Measurements from ENCODE around the gene CNOT8. TPM values are rescaled to one million over a fixed set of nuclear protein-coding genes. Genes with fewer than 3 reads are reported as not detected.
A peak's percentile ranks its signal among the peaks of the same experiment; 100 is the strongest.
"Not testable (repeated sequence)": the region's sequence is repeated elsewhere in the genome, so short reads cannot be mapped to it uniquely, and the experiment has no call there.

Gene CNOT8
- total RNA-seq, 4 donors from 2014 or later: 47.8 to 92.9 (median 65.4) TPM

DNA sequence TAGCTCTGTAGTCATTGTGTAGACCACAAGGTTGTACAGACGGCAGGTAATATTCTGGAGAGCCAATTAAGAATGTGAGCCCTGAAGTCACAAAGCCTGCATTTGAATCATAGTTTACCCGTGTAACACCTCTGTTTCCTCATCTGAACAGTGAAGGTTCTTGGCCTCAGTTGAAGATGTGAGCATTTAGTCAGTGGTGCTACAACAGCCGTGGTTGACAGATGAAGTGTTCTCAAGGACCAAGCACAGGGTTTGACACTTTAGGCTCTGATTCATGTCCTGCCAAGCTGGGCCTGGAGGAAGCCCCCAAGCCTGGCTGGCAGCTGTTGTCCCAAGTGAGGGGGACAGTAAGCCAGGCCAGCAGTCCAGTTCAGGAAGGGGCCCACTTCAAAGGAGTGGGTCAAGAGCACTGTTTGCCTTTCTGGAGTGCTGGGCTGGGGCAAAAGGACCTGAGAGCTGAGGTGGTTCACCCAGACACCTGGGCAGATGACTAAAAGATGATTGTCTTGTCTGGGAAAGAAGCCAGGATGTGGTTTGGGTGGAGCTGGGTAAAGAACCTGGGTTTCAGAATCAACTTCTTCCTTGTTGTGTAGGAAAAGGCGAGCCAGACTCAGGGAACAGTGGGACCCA, 28.7 kb upstream of the CNOT8 start:
- DNase-seq (ENCODE audit: low spot score in 2 of 2): peak in 1 of 2 donors; percentile 50

DNA sequence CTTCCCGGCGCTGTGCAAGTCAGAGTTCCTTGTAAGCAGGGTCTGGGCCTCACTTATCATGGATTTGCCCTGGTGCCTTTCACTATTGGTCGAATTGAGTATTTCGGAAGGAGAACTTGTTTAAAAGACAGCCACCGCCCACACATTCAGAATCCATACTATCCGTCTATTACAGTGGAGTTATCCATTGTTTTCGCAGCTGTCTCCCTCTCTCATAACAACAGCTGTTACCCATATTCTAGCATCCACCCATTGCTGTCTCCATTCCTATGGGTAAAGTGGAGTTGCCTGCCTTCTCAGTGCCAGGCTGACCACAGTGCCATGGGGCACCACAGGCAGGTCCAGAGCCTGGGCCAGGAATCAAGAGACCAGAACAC, 28.2 kb upstream of the CNOT8 start:
- WGBS, 2 donors: 58 to 61% methylated on average over 7 of the region's 7 CpGs
- H3K4me3 ChIP-seq (ENCODE audit: low read depth, poor library complexity, severe bottlenecking): no peak overlapping the region
- no peak for TF ChIP-seq POLR2A (IDR thresholded peaks at IDR 0.05)
- TF ChIP-seq, protein P1, sequence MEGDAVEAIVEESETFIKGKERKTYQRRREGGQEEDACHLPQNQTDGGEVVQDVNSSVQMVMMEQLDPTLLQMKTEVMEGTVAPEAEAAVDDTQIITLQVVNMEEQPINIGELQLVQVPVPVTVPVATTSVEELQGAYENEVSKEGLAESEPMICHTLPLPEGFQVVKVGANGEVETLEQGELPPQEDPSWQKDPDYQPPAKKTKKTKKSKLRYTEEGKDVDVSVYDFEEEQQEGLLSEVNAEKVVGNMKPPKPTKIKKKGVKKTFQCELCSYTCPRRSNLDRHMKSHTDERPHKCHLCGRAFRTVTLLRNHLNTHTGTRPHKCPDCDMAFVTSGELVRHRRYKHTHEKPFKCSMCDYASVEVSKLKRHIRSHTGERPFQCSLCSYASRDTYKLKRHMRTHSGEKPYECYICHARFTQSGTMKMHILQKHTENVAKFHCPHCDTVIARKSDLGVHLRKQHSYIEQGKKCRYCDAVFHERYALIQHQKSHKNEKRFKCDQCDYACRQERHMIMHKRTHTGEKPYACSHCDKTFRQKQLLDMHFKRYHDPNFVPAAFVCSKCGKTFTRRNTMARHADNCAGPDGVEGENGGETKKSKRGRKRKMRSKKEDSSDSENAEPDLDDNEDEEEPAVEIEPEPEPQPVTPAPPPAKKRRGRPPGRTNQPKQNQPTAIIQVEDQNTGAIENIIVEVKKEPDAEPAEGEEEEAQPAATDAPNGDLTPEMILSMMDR (IDR thresholded peaks at IDR 0.05): no peak
- DNase-seq (ENCODE audit: low spot score in 2 of 2): no peak
- intact Hi-C loops (cut with DNase I; ENCODE audit: low total_unique reads): no loop called here

More for the DNA sequence above, 28.7 kb upstream of the CNOT8 start:
- intact Hi-C loops (cut with DNase I; ENCODE audit: low total_unique reads): no loop called here
- WGBS, 2 donors: 57 to 69% methylated on average over 4 of the region's 4 CpGs
- H3K4me3 ChIP-seq (ENCODE audit: low read depth, poor library complexity, severe bottlenecking): no peak overlapping the region
- TF ChIP-seq POLR2A (IDR thresholded peaks at IDR 0.05): no peak
- TF ChIP-seq, protein P1 (IDR thresholded peaks at IDR 0.05): no peak

DNA sequence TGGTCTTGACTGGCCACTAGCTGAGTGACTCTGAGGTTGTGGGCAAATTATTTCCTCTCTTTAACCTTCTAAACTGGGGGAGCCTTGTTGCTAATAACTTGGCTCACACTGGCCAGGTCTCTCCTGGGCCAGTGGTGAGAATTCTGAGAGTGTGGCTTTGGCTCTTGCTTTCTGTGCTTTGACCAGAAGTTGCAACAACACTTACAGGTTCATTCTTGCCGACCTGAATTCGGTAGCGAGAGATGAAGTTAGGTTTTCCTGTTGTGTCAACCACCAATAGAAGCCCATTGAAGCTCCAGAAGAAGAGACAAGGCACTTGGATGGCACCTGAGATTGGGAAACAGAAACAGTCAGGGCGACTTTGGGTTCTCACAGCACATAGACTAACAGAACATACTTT, 27.8 kb upstream of the CNOT8 start:
- no peak for TF ChIP-seq POLR2A (IDR thresholded peaks at IDR 0.05)
- TF ChIP-seq, protein P1 (IDR thresholded peaks at IDR 0.05): no peak
- intact Hi-C loops (cut with DNase I; ENCODE audit: low total_unique reads): no loop called here
- H3K4me3 ChIP-seq (ENCODE audit: low read depth, poor library complexity, severe bottlenecking): no peak overlapping the region
- no peak for DNase-seq (ENCODE audit: low spot score in 2 of 2)
- WGBS, 2 donors: 85 to 88% methylated on average over 4 of the region's 4 CpGs

DNA sequence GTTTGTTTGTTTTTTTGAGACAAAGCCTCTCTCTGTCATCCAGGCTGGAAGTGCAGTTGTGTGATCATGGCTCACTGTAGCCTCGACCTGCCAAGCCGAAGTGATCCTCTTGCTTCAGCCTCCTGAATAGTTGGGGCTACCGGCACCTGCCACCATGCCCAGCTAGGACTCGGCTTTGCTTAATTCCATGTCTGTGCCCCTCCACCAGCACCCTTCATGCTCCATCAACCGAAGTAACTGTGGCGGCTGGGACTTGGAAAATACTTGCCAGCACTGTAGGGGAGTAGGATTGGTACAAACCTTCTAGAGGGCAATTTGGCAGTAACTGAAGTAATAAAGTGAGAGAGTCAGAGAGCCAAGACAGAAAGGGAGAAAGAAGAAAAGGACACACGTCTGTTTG, 27.0 kb upstream of the CNOT8 start:
- DNase-seq (ENCODE audit: low spot score in 2 of 2): no peak
- intact Hi-C loops (cut with DNase I; ENCODE audit: low total_unique reads): no loop called here
- no peak overlapping the region for H3K4me3 ChIP-seq (ENCODE audit: low read depth, poor library complexity, severe bottlenecking)
- TF ChIP-seq, protein P1 (IDR thresholded peaks at IDR 0.05): no peak
- no peak for TF ChIP-seq POLR2A (IDR thresholded peaks at IDR 0.05)
- 89 to 91% methylated on average over 7 of the region's 7 CpGs for WGBS, 2 donors

DNA sequence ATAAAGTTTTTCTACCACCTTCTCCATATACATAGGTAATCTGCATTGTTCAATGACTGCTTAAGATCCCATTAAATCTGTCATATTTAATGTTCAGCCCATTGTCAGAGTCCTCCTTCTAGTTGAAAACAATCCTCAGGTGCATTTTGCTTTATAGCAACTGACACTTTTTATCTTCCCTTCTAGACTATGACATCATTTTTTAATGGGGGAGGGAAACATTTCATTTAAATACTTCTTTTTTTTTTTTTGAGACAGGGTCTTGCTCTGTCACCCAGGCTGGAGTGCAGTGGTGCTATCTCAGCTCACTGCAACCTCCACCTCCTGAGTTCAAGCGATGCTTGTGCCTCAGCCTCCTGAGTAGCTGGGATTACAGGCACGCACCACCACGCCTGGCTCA, 25.6 kb upstream of the CNOT8 start:
- 92 to 100% methylated on average over 3 of the region's 3 CpGs for WGBS, 2 donors
- H3K4me3 ChIP-seq (ENCODE audit: low read depth, poor library complexity, severe bottlenecking); intact Hi-C loops (cut with DNase I; ENCODE audit: low total_unique reads); DNase-seq (ENCODE audit: low spot score in 2 of 2): not testable (repeated sequence)

DNA sequence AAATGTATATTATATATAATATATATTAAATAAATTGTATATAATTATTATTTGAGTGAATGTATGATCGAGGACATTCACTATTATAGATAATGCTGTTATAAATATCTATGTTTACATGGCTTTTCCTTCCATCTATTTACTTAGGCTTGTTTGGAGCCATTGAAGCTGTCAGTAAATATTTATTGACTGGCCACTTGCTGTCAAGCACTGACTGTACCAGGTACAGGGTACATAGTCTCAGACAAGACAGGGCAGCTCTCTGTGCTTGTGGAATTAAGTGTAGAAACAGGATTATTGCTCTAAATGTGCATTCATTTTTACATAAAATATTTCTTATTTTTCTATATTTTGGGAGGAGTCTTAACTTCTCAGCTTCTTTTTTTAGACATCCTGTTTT, 24.4 kb upstream of the CNOT8 start:
- no peak for DNase-seq (ENCODE audit: low spot score in 2 of 2)
- H3K4me3 ChIP-seq (ENCODE audit: low read depth, poor library complexity, severe bottlenecking): no peak overlapping the region
- TF ChIP-seq, protein P1 (IDR thresholded peaks at IDR 0.05): no peak
- no peak for TF ChIP-seq POLR2A (IDR thresholded peaks at IDR 0.05)
- WGBS, 2 donors: 96 to 98% methylated on average over 1 of the region's 1 CpG
- intact Hi-C loops (cut with DNase I; ENCODE audit: low total_unique reads): no loop called here

DNA sequence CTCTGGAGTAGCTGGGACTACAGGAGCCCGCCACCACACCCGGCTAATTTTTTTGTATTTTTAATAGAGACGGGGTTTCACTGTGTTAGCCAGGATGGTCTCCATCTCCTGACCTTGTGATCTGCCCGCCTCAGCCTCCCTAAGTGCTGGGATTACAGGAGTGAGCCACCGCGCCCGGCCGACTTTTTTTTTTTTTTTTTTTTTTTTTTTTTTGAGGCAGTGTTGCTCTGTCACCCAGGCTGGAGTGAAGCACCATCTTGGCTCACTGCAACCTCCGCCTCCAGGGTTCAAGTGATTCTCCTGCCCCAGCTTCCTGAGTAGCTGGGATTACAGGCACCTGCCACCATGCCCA, 22.8 kb upstream of the CNOT8 start:
- DNase-seq (ENCODE audit: low spot score in 2 of 2); H3K4me3 ChIP-seq (ENCODE audit: low read depth, poor library complexity, severe bottlenecking); intact Hi-C loops (cut with DNase I; ENCODE audit: low total_unique reads): not testable (repeated sequence)
- WGBS, 2 donors: 71 to 85% methylated on average over 9 of the region's 9 CpGs

Measured in lower leg skin (tissue), 4 donors.